HepG2 (cell line): ENCODE data around the gene FOXK2. TPM values are rescaled to one million over a fixed set of nuclear protein-coding genes. Genes with fewer than 3 reads are reported as not detected.
A peak's percentile ranks its signal among the peaks of the same experiment; 100 is the strongest.

ENCODE experiments used
- CHD4 ChIP-seq: fragments of 200-600 bp; sonication (generic); IDR thresholded peaks from 2 replicates; pipeline ENCODE4 v1.7.0; 2017; ENCODE audit warnings: mild to moderate bottlenecking, low read length, borderline replicate concordance
- HDAC1 ChIP-seq: sonication (generic); formaldehyde crosslinking; IDR thresholded peaks from 2 replicates; pipeline ENCODE4 v1.5.1; 2020; ENCODE audit warnings: mild to moderate bottlenecking, missing genetic modification reagents
- PRDM15 ChIP-seq: sonication (generic); formaldehyde crosslinking; IDR thresholded peaks from 2 replicates; pipeline ENCODE4 v1.4.0; 2020; ENCODE audit warnings: missing genetic modification reagents
- SALL1 ChIP-seq: sonication (generic); formaldehyde crosslinking; IDR thresholded peaks from 2 replicates; pipeline ENCODE4 v1.8.0; 2022; ENCODE audit warnings: mild to moderate bottlenecking, missing genetic modification reagents
- ZBED4 ChIP-seq: sonication (generic); formaldehyde crosslinking; IDR thresholded peaks from 2 replicates; pipeline ENCODE4 v1.4.0; 2020; ENCODE audit warnings: missing genetic modification reagents, borderline replicate concordance
- ZBTB21 ChIP-seq: sonication (generic); formaldehyde crosslinking; IDR thresholded peaks from 2 replicates; pipeline ENCODE4 v1.4.0; 2020; ENCODE audit warnings: missing genetic modification reagents
- ZHX2 ChIP-seq, 2 experiments: sonication (generic) in 1 of 2; formaldehyde crosslinking in 1 of 2; IDR thresholded peaks; 2 replicates each; pipeline versions ENCODE4 v1.6.1 to v1.9.0; 2014 to 2022; ENCODE audit warnings: antibody characterized with exemption in 1 of 2, borderline replicate concordance in 1 of 2, inconsistent platforms in 1 of 2, low read depth in 1 of 2, missing genetic modification reagents in 1 of 2
- ZNF264 ChIP-seq: sonication (generic); formaldehyde crosslinking; IDR thresholded peaks from 2 replicates; pipeline ENCODE4 v1.4.0; 2020; ENCODE audit warnings: missing genetic modification reagents
- ZNF280D ChIP-seq: sonication (generic); formaldehyde crosslinking; IDR thresholded peaks from 2 replicates; pipeline ENCODE4 v1.5.1; 2020; ENCODE audit warnings: mild to moderate bottlenecking, missing genetic modification reagents
- ZNF547 ChIP-seq: sonication (generic); formaldehyde crosslinking; IDR thresholded peaks from 2 replicates; pipeline ENCODE4 v1.5.1; 2020; ENCODE audit warnings: mild to moderate bottlenecking, missing genetic modification reagents
- polyA plus RNA-seq, 8 experiments: library from polyadenylated mRNA; depleted of rRNA in 3 of 8; stranded (reverse) in 7 of 8; unstranded in 1 of 8; fragments of >200 nt; fragmentation: Illumina TruSeq in 4 of 8; extraction: Trizol in 4 of 8; gene quantifications; 2 replicates each; pipeline versions ENCODE4 v1.2.1 to v1.2.3, GENCODE V29; 2011 to 2016; ENCODE audit warnings: low read depth in 4 of 8, missing spikeins in 1 of 8, mixed read lengths in 1 of 8; ENCODE audit not compliant: insufficient read depth in 1 of 8
- total RNA-seq, 5 experiments: library from RNA; depleted of rRNA; stranded (reverse); fragments of >200 nt; fragmentation: Illumina TruSeq; extraction: Trizol; gene quantifications; 2 replicates each; pipeline ENCODE4 v1.2.3, GENCODE V29; 2016; ENCODE audit warnings: low read depth in 1 of 5

Gene FOXK2
- total and polyA plus RNA-seq, 2 of the 13 experiments (the other 11 are each of a cell fraction or from before 2014, with no cell fraction given): 67.1 to 67.2 TPM

DNA sequence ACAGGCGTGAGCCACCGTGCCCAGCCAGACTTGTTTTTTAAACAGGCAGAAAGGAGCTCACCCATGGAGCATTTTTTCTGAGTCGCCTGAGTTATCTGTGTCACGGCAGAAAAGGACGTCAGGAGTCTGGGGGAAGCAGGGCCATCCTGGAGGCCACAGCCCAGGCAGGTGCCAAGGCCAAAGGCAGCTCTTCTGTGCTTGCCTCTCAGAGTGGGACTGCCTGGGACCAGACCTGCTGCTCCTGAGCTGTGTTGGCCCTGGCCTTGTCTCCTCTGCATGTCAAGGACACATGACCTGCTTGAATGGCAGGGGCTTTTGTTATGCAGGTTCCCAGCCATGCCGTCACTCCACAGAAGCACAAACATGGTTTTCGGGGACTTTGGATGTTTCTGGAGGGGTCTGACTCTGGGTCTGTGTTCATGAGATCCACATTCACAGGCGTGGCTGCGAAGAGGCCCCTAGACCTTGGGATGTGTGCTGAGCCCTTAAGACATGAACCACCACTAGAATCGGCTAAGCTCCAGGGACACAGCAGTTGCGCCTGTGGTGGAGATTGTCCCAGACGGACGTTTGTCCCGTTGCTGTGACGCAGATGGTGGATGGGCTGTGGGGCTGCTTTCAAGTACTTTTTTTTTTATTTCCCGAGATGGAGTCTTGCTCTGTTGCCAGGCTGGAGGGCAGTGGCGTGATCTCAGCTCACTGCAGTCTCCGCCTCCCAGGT is 33.8 kb downstream of the FOXK2 start (continued):
- TF ChIP-seq PRDM15 (CRISPR knock-in tag) (peak; percentile 24; the same call in 1 of the 2 replicates), ZNF264 (CRISPR knock-in tag) (0 out of 2 replicates have a peak, but pooled peaks have one; percentile 51), SALL1 (peak; percentile 80), ZBED4 (CRISPR knock-in tag) (0 out of 2 replicates have a peak, but pooled peaks have one; percentile 16), HDAC1 (CRISPR knock-in tag) (peak; percentile 69), ZHX2 (IDR thresholded peaks at IDR 0.05; ENCODE audit: low read depth) (no peak), ZHX2 (CRISPR knock-in tag; IDR thresholded peaks at IDR 0.05; ENCODE audit: borderline replicate concordance) (no peak), ZNF547 (CRISPR knock-in tag) (no peak), ZNF280D (CRISPR knock-in tag) (peak; percentile 40; the same call in 1 of the 2 replicates), ZBTB21 (CRISPR knock-in tag) (0 out of 2 replicates have a peak, but pooled peaks have one; percentile 17), CHD4 (no peak)
